GM23248 (cell line): ENCODE measurements around the gene TCF7.

Source experiments
- EZH2 ChIP-seq: fragments of 200-600 bp; sonication (generic); IDR thresholded peaks from 2 replicates; pipeline ENCODE4 v1.6.1; 2018; ENCODE audit warnings: antibody characterized with exemption, mild to moderate bottlenecking; ENCODE audit not compliant: insufficient read depth, poor library complexity, severe bottlenecking
- EZH2phosphoT487 ChIP-seq: fragments of 200-600 bp; sonication (generic); IDR thresholded peaks from 2 replicates; pipeline ENCODE4 v1.6.1; 2018; ENCODE audit warnings: antibody characterized with exemption, moderate library complexity, mild to moderate bottlenecking, low read depth; ENCODE audit not compliant: insufficient read depth

DNA sequence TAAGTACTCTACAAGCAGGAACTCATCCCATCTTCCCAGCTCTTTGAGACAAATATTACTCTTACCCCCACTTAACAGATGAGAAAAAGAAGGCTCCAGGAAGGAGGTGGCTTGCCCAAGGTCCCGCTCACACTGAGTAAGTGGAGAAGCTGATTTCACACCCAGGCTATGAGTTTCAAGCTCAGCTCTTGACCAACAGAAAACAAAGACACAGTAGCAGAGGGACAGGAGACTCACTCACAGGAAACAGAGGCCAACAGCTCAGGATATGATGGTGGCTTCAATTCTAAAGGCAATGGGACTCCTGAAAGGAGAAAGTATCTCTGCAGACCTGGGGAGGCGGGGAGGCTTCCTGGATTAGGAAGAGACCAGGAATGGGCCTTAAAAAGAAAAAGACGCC is 6.7 kb upstream of the TCF7 start:
- TF ChIP-seq EZH2 (no peak), EZH2phosphoT487 (no peak)
